Activated T-cell treated with anti-CD3 and anti-CD28 coated beads, Interleukin-2, amount 50 U/mL, for 72 hours (primary cell): ENCODE measurements around the gene C19orf12. TPM values are rescaled to one million over a fixed set of nuclear protein-coding genes. Genes with fewer than 3 reads are reported as not detected.

Experiments used
- ATAC-seq, 2 donors: fragments of 150-1000 bp; cut with Tn5 transposase; replicated peaks in 1 of 2; 2 replicates each; pipeline ENCODE4 v1.10.0; 2021; ENCODE audit warnings: moderate library complexity in 2 of 2, mild to moderate bottlenecking in 1 of 2
- DNase-seq, 2 donors: peaks; one replicate each; pipeline ENCODE4 v3.0.0; 2021 to 2022; ENCODE audit warnings: mixed read lengths in 1 of 2
- H3K27ac Mint-ChIP-seq: one replicate; pipeline ENCODE4 v1.8.0; 2022; ENCODE audit warnings: mild to moderate bottlenecking, moderate library complexity, mixed read lengths
- H3K27me3 Mint-ChIP-seq: one replicate; pipeline ENCODE4 v1.8.0; 2022; ENCODE audit warnings: low read depth, mixed read lengths
- H3K36me3 Mint-ChIP-seq, 2 donors: one replicate each; pipeline ENCODE4 v1.8.0; 2022; ENCODE audit warnings: mixed read lengths in 2 of 2, mild to moderate bottlenecking in 1 of 2; ENCODE audit not compliant: insufficient read depth in 2 of 2
- H3K4me1 Mint-ChIP-seq: one replicate; pipeline ENCODE4 v1.8.0; 2022; ENCODE audit warnings: low read depth, mixed read lengths
- H3K4me3 Mint-ChIP-seq, 2 donors: one replicate each; pipeline ENCODE4 v1.8.0; 2022; ENCODE audit warnings: mild to moderate bottlenecking in 2 of 2, mixed read lengths in 2 of 2, moderate library complexity in 2 of 2
- H3K9me3 Mint-ChIP-seq, 2 donors: one replicate each; pipeline ENCODE4 v1.8.0; 2022; ENCODE audit warnings: mixed read lengths in 2 of 2
- total RNA-seq, 2 donors: library from RNA; stranded (reverse); gene quantifications; one replicate each; pipeline ENCODE4 v1.2.3, GENCODE V29; 2022

The C19orf12 gene
- total RNA-seq, 2 donors from 2014 or later: 32.1 to 35.6 TPM

DNA sequence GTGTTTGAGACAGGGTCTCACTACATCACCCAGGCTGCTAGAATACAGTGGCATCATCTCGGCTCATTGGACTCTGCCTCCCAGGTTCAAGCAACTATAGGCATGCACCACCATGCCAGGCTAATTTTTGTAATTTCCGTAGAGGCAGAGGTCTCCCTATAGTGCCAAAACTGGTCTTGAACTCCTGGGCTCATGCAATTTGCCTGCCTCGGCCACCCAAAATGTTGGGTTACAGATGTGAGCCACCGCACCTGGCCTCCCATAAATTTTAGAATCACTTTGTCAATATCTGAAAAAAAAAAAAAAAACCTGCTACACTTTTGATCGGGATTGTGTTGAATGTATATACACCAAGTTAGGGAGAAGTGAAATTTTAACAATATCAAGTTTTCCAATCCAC, 61.7 kb downstream of the C19orf12 start:
- Mint-ChIP-seq H3K27ac (no peak overlapping the region), H3K36me3 (peaks cover 0 to 3% of the 10 kb centered on the region in 2 donors), H3K9me3 (peaks cover 0 to 2% of the 10 kb centered on the region in 2 donors), H3K4me3 (no peak overlapping the region), H3K4me1 (peaks cover 10% of the 10 kb centered on the region), H3K27me3 (peaks cover 16% of the 10 kb centered on the region)
- DNase-seq (no peak), ATAC-seq (no peak)

DNA sequence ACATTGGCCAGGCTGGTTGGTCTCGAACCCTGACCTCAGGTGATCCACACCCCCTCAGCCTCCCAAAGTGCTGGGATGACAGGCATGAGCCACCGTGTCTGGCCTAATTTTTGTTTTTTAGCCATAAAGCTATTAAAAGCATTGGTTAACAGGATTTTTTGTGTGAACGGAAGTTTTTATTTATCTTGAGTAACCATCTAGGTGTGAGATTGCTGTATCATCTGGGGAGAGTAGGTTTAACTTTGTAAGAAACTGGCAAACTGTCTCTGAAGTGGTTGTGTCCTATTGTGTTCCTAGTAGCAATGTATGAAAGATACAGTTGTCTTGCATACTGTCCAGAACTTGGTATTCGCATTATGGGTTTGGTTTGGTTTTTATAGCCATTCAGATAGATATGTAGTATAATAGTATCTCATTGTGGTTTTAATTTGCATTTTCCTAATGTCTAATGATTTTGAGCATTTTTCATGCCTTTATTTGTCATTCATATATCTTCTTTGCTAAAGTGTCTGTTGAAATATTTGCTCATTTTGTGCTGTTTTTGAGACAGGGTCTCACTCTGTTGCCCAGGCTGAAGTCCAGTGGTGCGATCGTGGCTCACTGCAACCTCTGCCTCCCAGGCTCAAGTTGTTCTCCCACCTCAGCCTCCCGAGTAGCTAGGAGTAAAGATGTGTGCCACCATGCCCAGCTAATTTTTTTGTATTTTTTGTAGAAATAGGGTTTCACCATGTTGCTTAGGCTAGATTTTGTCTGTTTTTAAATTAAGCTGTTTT, 63.3 kb downstream of the C19orf12 start:
- Mint-ChIP-seq H3K27me3 (peaks cover 16% of the 10 kb centered on the region), H3K27ac (no peak overlapping the region), H3K4me1 (peaks cover 10% of the 10 kb centered on the region), H3K9me3 (peaks cover 0 to 2% of the 10 kb centered on the region in 2 donors), H3K36me3 (peaks cover 0 to 3% of the 10 kb centered on the region in 2 donors), H3K4me3 (no peak overlapping the region)
- DNase-seq (no peak), ATAC-seq (no peak)

DNA sequence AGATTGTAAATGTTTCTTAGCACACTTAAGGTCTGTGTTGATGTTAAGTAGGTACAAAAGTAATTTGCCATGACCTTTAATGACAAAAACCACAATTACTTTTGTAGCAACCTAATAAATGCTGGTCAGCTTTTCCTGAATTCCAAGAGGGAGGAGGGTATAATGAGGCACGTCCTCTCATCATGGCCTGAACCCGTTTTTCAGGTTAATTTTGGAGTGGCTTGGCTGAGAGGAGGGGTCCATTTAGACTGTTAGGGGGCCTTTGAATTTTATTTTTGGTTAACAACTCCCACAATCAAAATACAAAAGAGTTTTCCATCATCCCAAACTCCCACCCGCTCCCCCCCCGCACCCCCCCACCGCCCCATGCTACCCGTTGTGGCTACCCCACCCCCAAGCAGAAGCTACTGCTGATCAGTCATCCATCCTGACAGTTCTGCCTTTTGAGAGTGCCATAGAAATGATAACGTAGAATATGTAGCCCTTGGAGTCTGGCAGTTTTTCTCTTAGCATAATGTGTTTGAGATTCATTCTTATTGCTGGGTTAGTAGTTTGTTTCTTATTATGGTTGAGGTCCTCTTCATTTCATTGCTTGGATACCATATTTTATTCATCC, 64.2 kb downstream of the C19orf12 start:
- no peak overlapping the region for H3K27ac Mint-ChIP-seq
- no peak for DNase-seq

More for the DNA sequence above, 64.2 kb downstream of the C19orf12 start:
- Mint-ChIP-seq H3K27me3 (peaks cover 16% of the 10 kb centered on the region), H3K4me3 (no peak overlapping the region), H3K36me3 (peaks cover 0 to 3% of the 10 kb centered on the region in 2 donors), H3K9me3 (peaks cover 0 to 2% of the 10 kb centered on the region in 2 donors), H3K4me1 (peaks cover 16% of the 10 kb centered on the region)
- no peak for ATAC-seq

Other genes with a start within 250 kb of the C19orf12 start
- gene VSTM2B, start 189.3 kb downstream of the C19orf12 start, total RNA-seq: not detected
- 10 to 100 TPM; 62.6 to 65.3 TPM for gene POP4, start 109.0 kb downstream of the C19orf12 start, total RNA-seq
- gene PLEKHF1, start 49.8 kb downstream of the C19orf12 start, total RNA-seq: 10 to 100 TPM; 21.3 to 21.5 TPM
- gene CCNE1, start 96.7 kb upstream of the C19orf12 start, total RNA-seq: 10 to 100 TPM; 39.3 to 41.9 TPM
- 10 to 100 TPM; 63.6 to 74.6 TPM for gene URI1, start 227.0 kb upstream of the C19orf12 start, total RNA-seq